WERI-Rb-1 (cell line): Measurements from ENCODE around the gene CCDC148.

Experiments used
- DNase-seq: peaks from one replicate; pipeline ENCODE4 v3.0.0-alpha.2; 2020
- H3K27ac ChIP-seq: fragments of 250-450 bp; sonication (Bioruptor Pico); 2 replicates; pipeline ENCODE4 v1.5.1; 2020; ENCODE audit warnings: mild to moderate bottlenecking, moderate library complexity
- H3K27me3 ChIP-seq: fragments of 250-450 bp; sonication (Bioruptor Pico); 2 replicates; pipeline ENCODE4 v1.5.1; 2021; ENCODE audit warnings: mild to moderate bottlenecking, low read depth, moderate library complexity; ENCODE audit not compliant: insufficient read depth, severe bottlenecking
- H3K36me3 ChIP-seq: fragments of 250-450 bp; sonication (Bioruptor Pico); 2 replicates; pipeline ENCODE4 v1.5.1; 2020; ENCODE audit warnings: mild to moderate bottlenecking, moderate library complexity
- H3K4me3 ChIP-seq: 2 replicates; pipeline ENCODE4 v1.5.1; 2011; ENCODE audit warnings: low read depth, mild to moderate bottlenecking, control low read depth, low read length
- H3K9me3 ChIP-seq: fragments of 250-450 bp; sonication (Bioruptor Pico); 2 replicates; pipeline ENCODE4 v1.5.1; 2021; ENCODE audit warnings: mild to moderate bottlenecking, moderate library complexity; ENCODE audit not compliant: severe bottlenecking
- TF ChIP-seq, protein P1 (sequence below): IDR thresholded peaks from 2 replicates; pipeline ENCODE4 v1.5.1; 2011; ENCODE audit warnings: low read depth, mild to moderate bottlenecking, control low read depth, inconsistent platforms, low read length

The CCDC148 gene

GRCh38 chr2:158456309-158457066 lies at the start of gene CCDC148, which contains the start of gene PKP4:
CCDC148 (minus strand) TSS chr2:158456753; CDS start chr2:158456439, 314 bp downstream.
PKP4 (plus strand) TSS chr2:158456952; CDS start chr2:158533185, 76,233 bp downstream.
- Histone ChIP-seq H3K27me3 (no peaks in the 10 kb centered on the region), H3K4me3 (peak within 1 kb of the TSS; percentile 77), H3K9me3 (no peaks in the 10 kb centered on the region), H3K27ac (peak within 1 kb of the TSS; percentile 91), H3K36me3 (peaks cover 5% of the 10 kb centered on the region)
- TF ChIP-seq, protein P1, sequence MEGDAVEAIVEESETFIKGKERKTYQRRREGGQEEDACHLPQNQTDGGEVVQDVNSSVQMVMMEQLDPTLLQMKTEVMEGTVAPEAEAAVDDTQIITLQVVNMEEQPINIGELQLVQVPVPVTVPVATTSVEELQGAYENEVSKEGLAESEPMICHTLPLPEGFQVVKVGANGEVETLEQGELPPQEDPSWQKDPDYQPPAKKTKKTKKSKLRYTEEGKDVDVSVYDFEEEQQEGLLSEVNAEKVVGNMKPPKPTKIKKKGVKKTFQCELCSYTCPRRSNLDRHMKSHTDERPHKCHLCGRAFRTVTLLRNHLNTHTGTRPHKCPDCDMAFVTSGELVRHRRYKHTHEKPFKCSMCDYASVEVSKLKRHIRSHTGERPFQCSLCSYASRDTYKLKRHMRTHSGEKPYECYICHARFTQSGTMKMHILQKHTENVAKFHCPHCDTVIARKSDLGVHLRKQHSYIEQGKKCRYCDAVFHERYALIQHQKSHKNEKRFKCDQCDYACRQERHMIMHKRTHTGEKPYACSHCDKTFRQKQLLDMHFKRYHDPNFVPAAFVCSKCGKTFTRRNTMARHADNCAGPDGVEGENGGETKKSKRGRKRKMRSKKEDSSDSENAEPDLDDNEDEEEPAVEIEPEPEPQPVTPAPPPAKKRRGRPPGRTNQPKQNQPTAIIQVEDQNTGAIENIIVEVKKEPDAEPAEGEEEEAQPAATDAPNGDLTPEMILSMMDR = 0 out of 2 replicates have a peak, but pooled peaks have one; percentile 7
- DNase-seq = peak; percentile 93

- no peaks in the 10 kb centered on the region for H3K9me3 ChIP-seq
- TF ChIP-seq, protein P1 = no peak
- no peaks in the 10 kb centered on the region for H3K27me3 ChIP-seq
- H3K4me3 ChIP-seq = no peak overlapping the region
- DNase-seq = peak; percentile 54
- peak overlapping the region; percentile 9; the same call in 1 of the 2 replicates for H3K27ac ChIP-seq
- no peaks in the 10 kb centered on the region for H3K36me3 ChIP-seq
Observed at GRCh38 chr2:158505448-158505934, 48.9 kb upstream of the CCDC148 start.

DNA sequence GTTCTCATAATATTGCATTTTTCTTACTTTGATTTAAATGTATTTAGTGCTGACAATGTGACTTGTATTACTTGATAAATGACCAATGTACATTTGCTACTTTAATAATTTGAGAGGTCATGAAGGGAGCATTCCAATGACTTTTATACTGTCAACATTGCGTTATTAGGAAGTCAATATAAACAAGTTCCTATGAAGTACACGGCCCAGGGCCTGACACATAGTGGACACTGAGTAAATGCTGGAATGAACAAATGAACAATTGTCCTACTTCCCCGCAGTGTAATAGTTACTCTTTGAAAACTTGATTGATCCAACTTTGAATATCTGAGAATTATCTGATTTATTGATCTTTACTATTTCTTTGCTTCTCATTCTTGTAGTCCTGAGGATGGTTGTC lies 47.5 kb upstream of the CCDC148 start:
- TF ChIP-seq, protein P1 = no peak
- no peak overlapping the region for H3K4me3 ChIP-seq
- no peak for DNase-seq

GRCh38 chr2:158502974-158503373 lies 46.4 kb upstream of the CCDC148 start:
- Histone ChIP-seq H3K4me3 (no peak overlapping the region), H3K27me3 (no peaks in the 10 kb centered on the region), H3K9me3 (no peaks in the 10 kb centered on the region), H3K27ac (no peak overlapping the region), H3K36me3 (no peaks in the 10 kb centered on the region)
- TF ChIP-seq, protein P1 = no peak
- DNase-seq = no peak

More for the DNA sequence above, 47.5 kb upstream of the CCDC148 start:
- no peak overlapping the region for H3K27ac ChIP-seq
- no peaks in the 10 kb centered on the region for H3K9me3 ChIP-seq
- no peaks in the 10 kb centered on the region for H3K36me3 ChIP-seq
- H3K27me3 ChIP-seq = no peaks in the 10 kb centered on the region

- Histone ChIP-seq H3K27me3 (no peaks in the 10 kb centered on the region), H3K36me3 (no peaks in the 10 kb centered on the region), H3K9me3 (no peaks in the 10 kb centered on the region), H3K27ac (no peak overlapping the region), H3K4me3 (no peak overlapping the region)
- TF ChIP-seq, protein P1 = no peak
- DNase-seq = no peak
Observed at GRCh38 chr2:158501301-158501700, 44.7 kb upstream of the CCDC148 start.
